Inflammatory macrophage (primary cell): ENCODE measurements around the gene NDFIP2.
"Not testable (repeated sequence)": the region's sequence is repeated elsewhere in the genome, so short reads cannot be mapped to it uniquely, and the experiment has no call there.

ENCODE experiments used
- DNase-seq, 2 donors: peaks; one replicate each; pipeline ENCODE4 v3.0.0-alpha.2; 2020 to 2022

The NDFIP2 gene

DNA sequence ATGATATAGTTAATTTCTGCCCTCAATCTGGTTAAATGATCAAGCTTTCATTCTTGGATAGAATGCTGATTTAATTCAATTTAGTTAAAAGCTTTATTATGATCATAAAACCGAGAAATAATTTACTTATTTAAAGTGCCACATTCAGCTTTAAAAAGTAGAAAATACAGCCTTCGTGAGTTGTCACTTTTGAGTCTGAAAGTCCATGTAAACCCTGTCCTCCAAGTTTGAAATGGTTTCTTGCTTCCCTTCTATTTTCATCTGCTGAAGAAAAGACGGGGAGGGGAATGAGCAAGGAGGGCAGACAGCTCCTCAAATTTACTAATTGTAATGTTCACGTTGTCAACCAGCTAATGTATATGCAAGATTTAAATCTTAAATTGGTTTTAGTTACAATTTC lies 59.5 kb downstream of the NDFIP2 start:
- DNase-seq = no peak

DNA sequence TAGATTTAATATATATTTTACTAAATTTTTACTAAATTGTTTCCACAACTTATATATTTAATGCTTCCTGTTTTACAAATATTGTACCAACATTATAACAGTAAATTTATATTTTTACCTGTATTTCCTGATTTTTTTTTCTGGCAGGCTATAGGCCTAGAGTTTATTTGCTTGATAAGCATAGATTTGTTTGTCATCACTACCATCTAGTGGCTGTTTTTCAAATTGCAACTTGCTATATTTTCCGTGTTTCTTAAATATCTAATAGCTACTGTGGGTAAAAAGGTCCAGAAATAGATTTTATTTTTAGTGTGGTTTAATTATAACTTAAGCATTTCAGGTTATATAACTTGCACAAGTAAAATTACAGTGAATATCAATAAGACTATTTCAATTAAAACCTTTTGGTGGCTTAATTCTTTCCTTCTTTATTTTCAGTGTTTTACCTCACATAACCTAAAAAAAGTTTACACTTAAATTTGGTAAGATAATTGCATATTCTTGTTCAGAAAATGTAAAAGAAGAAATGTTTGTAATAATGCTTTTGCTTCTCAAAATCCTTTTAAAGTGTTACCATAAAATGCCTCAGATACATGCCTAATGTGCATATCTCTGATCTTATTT lies 60.6 kb downstream of the NDFIP2 start:
- peak; percentile 67 to 82 for DNase-seq

DNA sequence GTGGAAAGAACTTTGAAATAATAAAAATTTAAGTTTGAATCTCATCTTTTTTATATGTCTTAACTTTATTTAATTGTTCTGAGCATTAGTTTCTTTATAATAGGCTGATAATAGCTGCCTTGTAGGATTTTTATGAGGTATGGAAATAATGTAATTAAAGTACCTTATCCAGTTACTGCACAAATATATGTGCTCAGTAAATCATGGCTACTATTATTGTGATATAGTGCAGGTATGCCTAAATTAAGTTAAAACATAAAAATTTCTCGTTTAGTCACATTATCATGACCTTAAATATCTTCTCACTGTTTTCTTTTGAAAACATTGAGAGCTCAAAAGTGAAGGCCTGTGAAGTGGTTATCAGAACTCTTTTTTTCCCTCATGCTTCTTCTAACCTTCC lies 62.9 kb downstream of the NDFIP2 start:
- DNase-seq = no peak

DNA sequence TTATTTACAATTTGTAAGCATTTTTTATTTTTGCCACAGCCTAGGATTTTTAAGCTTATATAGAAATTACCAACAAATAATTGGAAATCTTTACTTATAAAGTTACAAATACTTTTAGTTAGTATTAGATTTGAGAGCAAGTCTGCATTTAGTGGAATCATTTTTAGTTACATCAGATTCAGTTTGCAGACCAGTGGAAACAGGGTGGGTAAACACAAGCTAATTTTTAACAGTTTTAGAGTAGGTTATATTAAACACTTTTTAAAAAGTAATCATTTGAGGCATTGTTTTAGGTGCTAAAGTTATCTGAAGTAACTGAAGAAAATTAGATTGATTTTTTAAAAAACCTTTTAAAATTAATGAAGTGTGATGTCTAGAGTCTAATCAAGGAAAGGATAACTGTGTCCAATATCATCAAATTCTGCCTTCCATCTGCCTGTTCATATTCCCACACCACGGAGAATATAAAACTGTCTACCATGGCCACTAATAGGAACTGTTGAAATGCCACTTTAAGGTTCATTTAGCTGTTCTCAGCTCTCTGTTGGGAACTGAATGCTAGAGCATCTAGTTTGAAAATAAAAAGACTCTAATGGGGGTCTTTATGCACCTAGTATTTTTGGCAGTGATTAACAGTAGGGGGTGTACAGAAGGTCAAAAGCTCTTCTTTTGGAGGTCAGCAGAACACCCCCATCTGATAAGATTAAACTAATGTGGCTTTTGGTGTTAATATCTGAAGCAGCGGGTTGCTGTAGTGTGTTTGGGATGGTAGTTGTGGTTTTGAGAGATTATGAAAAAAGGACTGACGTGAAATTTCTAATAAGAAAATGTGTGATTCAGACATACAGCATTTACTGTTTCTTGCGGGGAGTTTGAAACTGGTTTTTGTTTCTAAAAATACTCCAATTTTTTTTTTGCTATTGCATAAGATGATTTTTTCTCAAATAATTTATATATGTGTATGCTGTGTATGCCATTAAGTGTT lies 66.5 kb downstream of the NDFIP2 start:
- DNase-seq = no peak

DNA sequence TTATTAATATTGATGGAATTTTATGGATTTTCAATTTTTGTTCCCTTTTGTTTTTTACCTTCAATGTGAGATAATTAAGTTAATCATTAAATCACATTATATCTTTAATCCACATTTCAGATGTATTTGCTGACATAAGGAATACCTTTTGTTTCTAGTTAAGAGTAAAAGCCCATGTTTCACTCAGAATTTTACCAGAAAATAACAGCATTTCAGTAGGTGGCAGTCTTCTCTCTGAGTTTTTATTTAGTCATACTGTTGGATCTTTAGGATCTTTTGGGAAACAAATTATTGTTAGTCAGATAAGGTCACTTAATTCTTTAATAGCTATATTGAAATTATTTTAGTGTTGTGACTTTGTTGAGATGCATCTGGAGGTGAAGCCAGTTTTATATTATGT lies 67.9 kb downstream of the NDFIP2 start:
- no peak for DNase-seq

DNA sequence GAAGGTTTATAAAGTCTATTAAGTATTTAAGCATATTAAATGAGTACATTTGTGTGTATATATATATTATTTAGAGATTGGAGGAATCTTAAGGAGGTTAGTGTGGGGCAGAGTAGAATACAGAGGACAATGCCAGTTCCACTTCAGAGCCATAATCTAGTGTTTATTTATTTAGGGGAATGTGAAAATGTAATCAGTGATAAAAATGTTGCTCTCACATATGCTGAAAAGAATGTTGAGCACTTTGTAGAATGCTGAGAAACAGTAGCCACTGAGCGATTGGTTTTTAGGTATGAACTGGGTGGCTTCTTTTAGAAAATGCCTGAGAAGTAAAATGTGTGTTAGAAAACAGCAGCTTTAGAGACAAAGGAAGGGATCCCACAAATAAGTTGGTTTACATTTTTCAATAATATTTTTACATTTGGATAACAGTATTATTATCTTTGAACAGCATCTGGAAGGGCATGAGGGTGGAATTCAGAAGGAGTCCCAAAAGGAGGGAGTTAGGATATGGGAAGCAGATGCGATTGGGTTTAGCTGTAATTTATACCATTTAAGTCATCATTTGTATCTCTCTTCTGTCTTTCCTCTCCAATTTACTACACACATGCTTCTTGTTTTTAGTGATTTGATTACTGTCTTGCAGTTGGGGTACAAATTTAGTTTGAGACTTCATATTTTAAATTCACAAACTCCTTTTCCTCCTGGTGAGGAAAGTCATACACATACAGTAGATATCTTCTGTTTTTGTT lies 68.6 kb downstream of the NDFIP2 start:
- no peak for DNase-seq

DNA sequence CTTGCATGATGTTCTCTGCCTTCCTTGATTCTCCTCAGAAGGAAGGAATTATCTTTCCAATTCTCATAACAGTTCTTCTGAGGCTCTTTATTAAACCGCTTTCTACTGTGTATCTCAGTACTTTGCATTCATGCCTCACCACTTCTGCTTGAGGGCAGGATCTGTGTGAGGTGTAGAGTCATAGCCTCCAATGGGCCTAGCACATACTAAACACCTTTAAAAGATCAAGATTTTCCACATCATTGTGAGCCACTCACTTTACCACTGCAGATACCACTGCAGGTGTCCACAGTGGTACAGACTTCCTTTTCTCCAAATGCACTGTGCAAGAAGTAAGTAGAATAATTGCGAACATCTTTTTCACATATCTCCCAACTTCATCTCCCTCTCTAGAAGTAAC lies 76.7 kb downstream of the NDFIP2 start:
- DNase-seq = no peak

DNA sequence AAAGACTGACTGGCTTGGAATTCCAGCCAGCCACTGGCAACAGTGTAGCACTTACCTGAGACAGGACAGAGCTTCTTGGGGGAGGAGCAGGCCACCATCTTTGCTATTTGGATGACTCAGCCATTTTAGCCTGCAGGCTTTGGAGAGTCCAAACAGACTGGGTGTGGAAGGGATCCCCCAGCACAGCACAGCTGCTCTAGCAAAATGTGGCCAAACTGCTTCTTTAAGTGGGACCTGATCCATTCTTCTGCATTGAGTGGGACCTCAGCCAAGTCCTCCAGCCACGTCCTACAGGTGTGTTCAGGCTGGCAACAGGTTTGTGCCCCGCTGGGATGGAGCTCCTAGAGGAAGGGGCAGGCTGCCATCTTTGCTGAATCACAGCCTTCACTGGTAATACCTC lies 80.0 kb downstream of the NDFIP2 start:
- no peak for DNase-seq

DNA sequence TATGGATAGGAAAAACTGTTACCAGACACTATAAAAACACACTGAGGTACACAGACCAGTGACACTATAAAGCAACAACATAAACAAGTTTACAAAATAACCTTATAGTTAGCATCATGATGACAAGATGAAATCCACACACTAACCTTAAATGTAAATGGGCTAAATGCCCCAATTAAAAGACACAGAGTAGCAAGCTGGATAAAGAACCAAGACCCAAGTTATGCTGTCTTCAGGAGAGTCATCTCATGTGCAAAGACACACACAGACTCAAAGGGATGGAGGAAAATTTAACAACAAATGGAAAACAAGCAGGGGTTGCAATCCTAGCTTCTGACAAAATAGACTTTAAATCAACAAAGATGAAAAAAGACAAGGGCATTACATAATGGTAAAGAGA lies 81.6 kb downstream of the NDFIP2 start:
- DNase-seq = no peak

DNA sequence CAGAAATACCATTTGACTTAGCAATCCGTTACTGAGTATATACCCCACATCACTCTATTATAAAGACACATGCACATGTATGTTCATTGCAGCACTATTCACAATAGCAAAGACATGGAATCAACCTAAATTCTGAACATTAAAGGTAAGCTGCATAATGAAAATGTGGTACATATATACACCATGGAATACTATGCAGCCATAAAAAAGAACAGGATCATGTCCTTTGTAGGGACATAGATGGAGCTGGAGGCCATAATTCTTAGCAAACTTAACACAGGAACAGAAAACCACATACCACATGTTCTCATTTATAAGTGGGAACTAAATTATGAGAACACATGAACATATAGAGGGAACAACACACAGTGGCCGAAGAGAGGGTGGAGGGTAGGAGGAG lies 85.2 kb downstream of the NDFIP2 start:
- DNase-seq = no peak

DNA sequence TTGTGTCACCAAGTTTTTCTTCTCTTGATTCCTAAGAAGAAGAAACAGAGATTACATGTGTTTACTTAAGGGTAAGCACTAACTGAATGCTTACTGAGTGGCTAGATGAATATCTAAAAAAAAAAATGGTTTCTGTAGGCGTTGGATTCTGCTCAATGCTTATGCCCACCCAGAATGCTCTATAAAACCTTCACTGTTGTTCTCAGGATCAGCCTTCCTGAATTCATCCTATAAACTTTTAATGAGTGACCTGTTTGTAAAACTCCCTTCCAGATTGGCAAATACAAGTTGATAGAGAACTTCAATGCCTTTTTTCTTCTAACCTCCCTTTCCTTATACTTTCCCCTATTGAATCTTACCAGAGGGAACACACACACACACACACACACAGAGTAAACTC lies 90.2 kb downstream of the NDFIP2 start:
- no peak for DNase-seq

DNA sequence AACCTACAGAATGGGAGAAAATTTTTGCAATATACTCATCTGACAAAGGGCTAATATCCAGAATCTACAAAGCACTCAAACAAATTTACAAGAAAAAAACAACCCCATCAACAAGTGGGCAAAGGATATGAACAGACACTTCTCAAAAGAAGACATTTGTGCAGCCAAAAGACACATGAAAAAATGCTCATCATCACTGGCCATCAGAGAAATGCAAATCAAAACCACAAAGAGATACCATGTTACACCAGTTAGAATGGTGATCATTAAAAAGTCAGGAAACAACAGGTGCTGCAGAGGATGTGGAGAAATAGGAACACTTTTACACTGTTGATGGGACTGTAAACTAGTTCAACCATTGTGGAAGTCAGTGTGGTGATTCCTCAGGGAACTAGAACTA lies 92.9 kb downstream of the NDFIP2 start:
- DNase-seq = not testable (repeated sequence)

DNA sequence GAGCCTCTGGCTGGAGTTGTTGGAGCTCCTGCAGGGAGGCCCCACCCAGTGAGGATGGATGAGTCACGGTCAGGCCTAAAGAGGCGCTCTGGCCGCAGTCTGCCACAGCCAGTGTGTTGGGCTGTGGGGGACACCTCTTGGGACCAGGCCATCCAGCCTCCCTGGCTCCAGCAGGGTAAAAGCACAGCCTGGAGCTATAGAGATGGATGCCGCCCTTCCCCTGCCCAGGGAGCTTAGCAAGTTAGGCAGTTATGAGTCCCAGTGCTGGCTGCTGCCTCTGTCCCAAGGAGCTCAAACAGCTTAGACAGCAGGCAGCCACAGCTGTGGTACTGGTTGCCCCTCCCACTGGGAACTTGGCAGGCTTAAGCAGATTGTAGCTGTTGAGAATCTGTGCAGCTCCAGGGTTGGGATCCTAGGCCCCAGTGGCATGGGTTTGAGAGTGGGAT lies 100.9 kb downstream of the NDFIP2 start:
- DNase-seq = no peak

DNA sequence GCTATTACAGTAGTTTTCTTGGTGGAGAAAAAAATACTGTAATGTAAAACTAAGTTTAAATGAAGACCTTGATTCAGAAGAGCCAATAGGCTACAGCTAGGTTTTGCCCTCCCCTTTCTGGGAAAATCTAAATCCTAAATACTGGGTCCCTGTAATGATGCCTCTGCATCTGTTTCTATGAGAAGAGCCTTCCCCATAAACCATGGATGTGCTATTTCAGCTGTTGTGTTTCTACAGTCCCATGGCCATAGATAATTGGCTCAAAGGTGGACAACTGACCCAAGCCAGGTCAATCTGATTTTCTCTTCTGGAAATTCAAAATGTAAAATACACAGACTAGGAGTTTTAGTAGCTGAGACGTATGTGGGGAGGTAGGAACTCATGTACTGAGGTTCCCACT lies 101.9 kb downstream of the NDFIP2 start:
- DNase-seq = no peak

DNA sequence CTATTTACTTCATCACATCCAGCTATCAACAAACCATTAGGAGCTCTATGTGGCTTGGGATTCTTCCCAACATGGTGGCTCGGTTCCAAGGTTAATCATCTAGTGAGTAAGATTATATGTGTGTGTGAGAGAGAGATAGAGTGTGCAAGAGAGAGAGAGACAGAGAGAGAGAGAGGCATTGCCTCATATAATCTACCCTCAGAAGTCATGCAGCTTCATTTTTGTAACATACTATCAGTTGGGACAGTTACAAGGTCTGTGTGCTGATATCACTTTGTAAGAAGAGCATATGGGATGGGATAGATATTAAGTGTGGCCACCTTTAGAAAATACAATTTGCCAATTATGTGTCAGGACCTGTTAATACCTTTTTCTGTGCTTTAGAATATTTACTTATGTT lies 104.1 kb downstream of the NDFIP2 start:
- no peak for DNase-seq

DNA sequence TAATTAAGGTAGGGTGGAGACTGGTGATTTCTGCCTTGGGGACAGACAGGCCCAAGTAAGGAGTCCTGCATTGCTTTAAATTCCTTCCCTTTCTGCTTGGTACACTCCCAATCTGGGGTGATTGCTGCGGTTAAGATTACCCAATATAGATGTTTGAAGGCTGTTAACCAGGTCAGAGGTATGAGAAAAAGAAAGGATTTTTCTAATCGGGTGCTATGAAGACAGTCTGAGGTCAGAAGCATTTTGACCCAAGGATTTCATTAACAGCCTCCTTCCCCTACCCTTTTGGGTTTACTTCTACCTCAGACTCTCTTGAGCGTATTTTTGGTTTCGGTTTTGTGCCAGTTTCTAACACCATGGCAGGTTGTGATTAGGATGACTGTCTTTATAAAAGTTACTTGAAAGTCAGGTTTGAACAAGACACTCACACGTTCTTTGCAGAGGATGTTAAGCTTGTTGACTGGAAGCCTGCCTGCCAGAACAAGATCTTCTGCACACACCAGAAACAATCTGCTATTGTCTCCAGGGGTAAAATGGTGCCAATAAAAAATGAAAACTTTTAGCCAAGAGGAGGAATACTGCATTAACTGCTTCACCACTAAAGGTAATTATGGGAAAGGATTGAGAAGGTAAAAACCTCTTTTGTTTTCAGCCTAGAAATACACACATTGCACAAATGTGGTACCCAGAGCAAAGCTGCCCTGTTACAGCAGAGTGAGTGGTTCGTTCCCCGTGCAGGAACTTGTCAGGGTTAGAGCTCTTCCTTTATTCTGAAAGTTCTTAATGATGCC lies 108.8 kb downstream of the NDFIP2 start:
- no peak for DNase-seq

DNA sequence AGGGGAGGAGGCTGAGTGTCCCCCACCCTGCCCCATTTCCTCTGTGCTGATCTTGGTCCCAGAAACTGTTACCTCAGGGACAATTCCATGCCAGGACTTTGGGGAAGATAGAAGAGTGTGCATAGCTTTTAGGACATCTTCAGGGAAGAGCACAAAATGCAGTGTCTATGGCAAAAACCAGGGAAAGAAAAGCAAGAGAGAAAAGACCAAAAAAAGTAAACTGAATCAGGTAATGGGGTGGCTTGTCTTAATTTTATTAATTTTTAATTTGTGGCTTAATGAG lies 109.4 kb downstream of the NDFIP2 start:
- no peak for DNase-seq

DNA sequence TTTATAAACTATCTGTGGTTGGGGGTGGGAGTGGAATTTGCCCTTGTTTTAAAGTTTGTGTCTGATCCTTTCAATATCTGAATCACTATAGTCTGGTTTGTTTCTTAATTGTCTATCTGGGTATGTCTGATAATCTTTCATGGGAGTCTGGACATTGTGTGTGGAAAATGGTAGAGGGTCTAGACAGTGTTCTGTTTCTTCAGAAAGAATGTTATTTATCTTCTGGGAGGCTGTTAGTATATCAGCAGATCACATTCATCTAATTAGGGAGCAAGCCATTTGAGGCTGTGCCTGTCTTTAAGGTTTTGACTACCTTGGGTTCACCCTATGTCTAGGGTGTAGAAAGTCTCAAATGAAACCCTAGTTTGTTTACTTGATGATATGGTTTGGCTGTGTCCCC lies 110.5 kb downstream of the NDFIP2 start:
- DNase-seq = no peak

DNA sequence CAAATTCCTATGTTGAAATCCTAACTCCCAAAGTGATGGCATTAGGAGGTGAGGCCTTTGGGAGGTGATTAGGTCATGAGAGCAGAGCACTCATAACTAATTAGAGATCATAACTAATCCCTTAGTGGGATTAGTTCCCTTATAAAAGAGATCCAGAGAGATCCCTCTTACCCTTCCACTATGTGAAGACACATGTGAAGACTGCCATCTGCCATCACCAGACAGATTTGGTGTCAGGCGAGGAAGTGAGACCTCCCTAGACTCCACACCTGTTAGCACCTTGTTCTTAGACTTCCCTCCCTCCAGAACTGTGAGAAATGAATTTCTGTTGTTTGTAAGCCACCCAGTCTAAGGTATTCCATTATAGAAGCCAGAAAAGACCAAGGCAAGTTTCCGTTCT lies 112.2 kb downstream of the NDFIP2 start:
- no peak for DNase-seq

DNA sequence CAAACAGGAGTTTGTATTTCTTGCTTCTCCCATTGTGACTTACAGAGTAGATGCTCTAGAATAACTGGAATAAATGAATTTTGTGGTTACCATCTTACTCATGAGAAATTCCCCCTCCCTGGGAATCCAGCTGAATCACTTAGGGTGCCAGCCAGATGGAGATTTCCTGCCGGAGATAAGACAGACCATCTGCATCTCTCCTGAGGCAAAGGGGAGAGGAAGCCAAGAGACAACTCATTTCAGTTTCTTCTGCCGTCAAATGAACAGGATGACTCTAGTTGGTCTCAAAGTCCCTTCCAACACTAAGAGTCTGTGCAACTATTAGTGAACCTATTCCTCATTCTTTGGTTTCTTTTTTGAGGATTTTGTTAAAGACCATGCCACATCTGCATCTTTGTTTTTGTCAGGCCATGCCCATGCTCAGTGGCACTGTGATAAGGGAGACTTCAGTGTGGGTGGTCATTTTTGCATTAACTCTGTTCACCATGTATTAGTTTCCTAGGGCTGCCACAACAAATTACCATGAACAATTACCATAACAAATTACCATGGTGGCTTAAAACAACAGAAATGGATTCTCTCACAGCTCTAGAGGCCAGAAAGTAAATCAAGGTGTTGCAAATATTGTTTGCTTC lies 112.8 kb downstream of the NDFIP2 start:
- no peak for DNase-seq

DNA sequence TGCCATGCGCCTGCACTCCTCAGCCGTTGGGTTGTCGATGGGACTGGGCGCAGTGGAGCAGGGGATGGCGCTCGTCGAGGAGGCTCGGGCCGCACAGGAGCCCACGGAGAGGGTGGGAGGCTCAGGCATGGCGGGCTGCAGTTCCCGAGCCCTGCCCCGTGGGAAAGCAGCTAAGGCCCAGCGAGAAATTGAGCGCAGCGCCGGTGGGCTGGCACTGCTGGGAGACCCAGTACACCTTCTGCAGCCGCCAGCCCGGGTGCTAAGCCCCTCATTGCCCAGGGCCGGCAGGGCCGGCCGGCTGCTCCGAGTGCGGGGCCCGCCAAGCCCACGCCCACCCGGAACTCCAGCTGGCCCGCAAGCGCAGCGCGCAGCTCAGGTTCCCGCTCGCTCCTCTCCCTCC lies 119.2 kb downstream of the NDFIP2 start:
- DNase-seq = not testable (repeated sequence)

DNA sequence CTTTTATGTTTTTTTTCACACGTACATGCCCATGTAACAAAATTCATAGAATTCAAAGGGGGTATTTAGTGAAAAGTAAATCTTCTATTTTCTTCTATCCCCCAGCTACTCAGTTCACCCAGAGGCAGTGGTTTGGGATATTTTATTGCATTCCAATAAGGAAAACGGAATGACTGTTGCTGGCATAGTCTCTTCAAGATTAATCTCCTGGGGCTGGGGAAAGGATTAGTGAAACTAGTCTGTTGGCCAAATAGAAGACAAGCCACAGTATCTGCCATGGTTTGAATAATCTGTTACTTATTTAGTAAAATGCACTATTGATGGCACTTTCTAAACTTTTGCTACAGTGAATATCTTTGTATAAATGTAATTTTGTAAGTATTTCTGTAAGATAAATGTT lies 122.0 kb downstream of the NDFIP2 start:
- DNase-seq = no peak
